ENCODE results near the gene SLC34A1.

DNA sequence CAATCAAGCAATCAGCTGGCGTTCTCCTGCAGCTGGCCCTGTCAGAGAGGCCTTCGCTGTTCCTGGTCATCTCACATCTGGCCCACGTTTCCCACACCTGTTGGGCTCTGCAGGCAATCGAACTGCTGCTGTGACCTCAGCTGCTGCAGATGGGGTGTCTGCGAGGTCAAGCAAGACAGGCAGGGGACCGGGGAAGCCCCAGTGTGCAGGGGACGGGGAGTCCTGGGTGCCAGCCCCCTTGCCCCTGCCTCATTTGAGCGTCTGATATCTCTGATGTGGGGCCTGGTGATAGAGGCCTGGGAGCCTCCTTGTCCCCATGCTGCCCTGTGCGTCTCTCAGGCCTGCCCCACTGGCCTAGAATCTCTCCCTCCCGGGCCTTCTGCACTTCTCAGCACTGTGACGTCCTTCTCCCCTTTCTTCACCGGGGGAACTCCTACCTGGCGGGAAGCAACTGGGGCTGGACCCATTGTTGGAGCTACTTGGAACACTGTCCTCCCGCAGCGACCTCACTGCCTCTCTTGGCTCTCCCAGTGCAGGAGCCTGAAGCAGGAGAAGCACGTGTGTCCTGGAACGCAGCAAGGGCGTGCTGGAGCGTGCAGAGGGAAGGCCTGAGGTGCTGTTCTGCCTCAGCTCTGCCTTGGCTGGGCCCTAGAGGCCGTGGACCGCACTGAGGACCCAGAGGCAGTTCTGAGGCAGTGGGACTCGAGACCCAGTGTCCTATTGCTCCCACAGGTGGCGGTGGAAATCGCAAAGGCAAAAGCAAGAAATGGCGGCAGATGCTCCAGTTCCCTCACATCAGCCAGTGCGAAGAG, 46.1 kb downstream of the SLC34A1 start:
- no peak for TF ChIP-seq EP300 (IDR thresholded peaks at IDR 0.05)
- TF ChIP-seq, protein P1, sequence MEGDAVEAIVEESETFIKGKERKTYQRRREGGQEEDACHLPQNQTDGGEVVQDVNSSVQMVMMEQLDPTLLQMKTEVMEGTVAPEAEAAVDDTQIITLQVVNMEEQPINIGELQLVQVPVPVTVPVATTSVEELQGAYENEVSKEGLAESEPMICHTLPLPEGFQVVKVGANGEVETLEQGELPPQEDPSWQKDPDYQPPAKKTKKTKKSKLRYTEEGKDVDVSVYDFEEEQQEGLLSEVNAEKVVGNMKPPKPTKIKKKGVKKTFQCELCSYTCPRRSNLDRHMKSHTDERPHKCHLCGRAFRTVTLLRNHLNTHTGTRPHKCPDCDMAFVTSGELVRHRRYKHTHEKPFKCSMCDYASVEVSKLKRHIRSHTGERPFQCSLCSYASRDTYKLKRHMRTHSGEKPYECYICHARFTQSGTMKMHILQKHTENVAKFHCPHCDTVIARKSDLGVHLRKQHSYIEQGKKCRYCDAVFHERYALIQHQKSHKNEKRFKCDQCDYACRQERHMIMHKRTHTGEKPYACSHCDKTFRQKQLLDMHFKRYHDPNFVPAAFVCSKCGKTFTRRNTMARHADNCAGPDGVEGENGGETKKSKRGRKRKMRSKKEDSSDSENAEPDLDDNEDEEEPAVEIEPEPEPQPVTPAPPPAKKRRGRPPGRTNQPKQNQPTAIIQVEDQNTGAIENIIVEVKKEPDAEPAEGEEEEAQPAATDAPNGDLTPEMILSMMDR (IDR thresholded peaks at IDR 0.05): no peak
- no peak for TF ChIP-seq POLR2A (IDR thresholded peaks at IDR 0.05; ENCODE audit: low read depth)
- no peak for TF ChIP-seq POLR2AphosphoS5 (IDR thresholded peaks at IDR 0.05)

Measured in esophagus muscularis mucosa (tissue), 4 donors.